Measurements from ENCODE around the gene NSMCE1.
A peak's percentile ranks its signal among the peaks of the same experiment; 100 is the strongest.
"Not testable (repeated sequence)": the region's sequence is repeated elsewhere in the genome, so short reads cannot be mapped to it uniquely, and the experiment has no call there.

Gene NSMCE1

DNA sequence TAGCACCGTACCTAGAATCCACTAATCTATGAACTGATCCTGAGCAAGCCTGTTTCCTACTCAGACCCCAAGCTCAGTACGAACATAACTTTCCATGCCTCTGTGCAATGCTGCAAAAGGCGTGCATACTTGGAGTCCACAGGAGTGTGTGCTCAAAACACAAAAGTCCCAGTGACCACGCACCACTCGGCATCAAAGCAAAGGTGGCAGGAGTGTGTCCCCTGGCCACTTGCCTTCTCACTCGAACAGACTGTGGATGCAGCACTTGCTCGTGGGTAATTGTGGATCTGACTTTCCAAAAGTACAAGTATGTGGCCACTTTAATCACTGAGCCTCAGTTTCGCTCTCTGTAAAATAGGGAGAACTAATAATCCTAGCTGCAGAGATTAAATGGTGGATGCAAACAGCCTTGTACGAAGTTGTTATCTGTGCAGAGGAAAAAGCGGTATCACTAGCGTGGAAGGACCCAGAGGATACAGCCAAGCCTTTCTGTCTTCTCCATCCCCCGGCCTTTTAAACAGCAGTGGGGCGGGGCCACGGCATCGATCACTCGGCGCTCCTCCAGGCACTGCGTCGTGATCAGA lies 65.6 kb downstream of the NSMCE1 start:
- Histone ChIP-seq H3K27me3 (replicated peaks; ENCODE audit: control insufficient read depth, insufficient read depth, low read length) (no peaks in the 10 kb centered on the region), H3K4me3 (replicated peaks; ENCODE audit: low read depth, low read length) (peak overlapping the region; percentile 85), H3K36me3 (ENCODE audit: control insufficient read depth, insufficient read depth, low read length) (no peaks in the 10 kb centered on the region)
- TF ChIP-seq, protein P1, sequence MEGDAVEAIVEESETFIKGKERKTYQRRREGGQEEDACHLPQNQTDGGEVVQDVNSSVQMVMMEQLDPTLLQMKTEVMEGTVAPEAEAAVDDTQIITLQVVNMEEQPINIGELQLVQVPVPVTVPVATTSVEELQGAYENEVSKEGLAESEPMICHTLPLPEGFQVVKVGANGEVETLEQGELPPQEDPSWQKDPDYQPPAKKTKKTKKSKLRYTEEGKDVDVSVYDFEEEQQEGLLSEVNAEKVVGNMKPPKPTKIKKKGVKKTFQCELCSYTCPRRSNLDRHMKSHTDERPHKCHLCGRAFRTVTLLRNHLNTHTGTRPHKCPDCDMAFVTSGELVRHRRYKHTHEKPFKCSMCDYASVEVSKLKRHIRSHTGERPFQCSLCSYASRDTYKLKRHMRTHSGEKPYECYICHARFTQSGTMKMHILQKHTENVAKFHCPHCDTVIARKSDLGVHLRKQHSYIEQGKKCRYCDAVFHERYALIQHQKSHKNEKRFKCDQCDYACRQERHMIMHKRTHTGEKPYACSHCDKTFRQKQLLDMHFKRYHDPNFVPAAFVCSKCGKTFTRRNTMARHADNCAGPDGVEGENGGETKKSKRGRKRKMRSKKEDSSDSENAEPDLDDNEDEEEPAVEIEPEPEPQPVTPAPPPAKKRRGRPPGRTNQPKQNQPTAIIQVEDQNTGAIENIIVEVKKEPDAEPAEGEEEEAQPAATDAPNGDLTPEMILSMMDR (IDR thresholded peaks at IDR 0.05; ENCODE audit: insufficient read depth, low read length, poor library complexity, severe bottlenecking): no peak
- DNase-seq (ENCODE audit: extremely low read depth, insufficient read length): no peak

DNA sequence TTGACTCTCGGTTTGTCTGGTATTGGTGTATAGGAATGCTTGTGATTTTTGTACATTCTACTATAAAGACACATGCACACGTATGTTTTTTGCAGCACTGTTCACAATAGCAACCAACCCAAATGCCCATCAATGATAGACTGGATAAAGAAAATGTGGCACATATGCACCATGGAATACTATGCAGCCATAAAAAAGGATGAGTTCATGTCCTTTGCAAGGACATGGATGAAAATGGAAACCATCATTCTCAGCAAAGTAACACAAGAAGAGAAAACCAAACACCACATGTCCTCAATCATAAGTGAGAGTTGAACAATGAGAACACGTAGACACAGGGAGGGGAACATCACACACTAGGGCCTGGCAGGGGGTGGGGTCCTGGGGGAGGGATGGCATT lies 67.7 kb downstream of the NSMCE1 start:
- H3K4me3 ChIP-seq (replicated peaks; ENCODE audit: low read depth, low read length); DNase-seq (ENCODE audit: extremely low read depth, insufficient read length); H3K27me3 ChIP-seq (replicated peaks; ENCODE audit: control insufficient read depth, insufficient read depth, low read length); H3K36me3 ChIP-seq (ENCODE audit: control insufficient read depth, insufficient read depth, low read length): not testable (repeated sequence)

DNA sequence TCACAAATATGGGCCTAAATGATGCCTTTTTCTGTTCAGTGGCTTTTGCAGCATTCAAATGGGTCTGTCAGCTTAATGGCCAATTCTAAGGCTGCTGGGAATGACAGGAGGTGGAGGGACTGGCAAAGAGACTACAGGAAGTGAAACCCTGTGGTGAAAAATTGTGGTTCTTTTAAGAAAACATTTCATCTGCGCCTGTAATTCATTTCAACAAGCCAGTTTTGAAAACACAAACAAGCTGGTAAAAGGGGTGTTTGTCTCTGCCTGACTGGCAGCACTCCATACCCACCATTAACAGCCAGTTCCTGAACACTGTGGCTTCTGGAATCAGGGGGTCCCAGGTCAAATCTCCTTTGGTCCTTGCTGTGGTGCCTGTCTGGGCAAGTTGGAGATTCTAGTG lies 68.8 kb downstream of the NSMCE1 start:
- TF ChIP-seq, protein P1 (IDR thresholded peaks at IDR 0.05; ENCODE audit: insufficient read depth, low read length, poor library complexity, severe bottlenecking): no peak
- no peaks in the 10 kb centered on the region for H3K36me3 ChIP-seq (ENCODE audit: control insufficient read depth, insufficient read depth, low read length)
- no peaks in the 10 kb centered on the region for H3K27me3 ChIP-seq (replicated peaks; ENCODE audit: control insufficient read depth, insufficient read depth, low read length)
- no peak overlapping the region; the same call in 1 of the 2 replicates for H3K4me3 ChIP-seq (replicated peaks; ENCODE audit: low read depth, low read length)
- peak; percentile 59 for DNase-seq (ENCODE audit: extremely low read depth, insufficient read length)

DNA sequence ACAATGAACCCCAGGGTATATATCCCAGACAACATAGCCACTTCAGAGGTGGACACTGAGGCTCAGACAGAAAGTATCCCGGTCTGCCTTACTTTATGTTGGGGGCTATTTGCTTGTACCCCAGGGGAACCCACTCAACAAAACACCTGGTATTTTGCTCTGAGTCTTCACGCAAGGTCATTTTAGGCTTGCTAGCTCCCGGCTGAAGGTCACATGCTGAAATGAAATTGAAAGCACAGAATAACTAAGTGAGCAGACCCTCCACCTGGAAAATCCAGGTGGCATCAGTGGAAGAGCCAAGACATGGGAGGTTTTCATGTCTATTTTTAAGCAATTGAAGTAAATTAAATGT lies 69.4 kb downstream of the NSMCE1 start:
- Histone ChIP-seq H3K36me3 (ENCODE audit: control insufficient read depth, insufficient read depth, low read length) (no peaks in the 10 kb centered on the region), H3K27me3 (replicated peaks; ENCODE audit: control insufficient read depth, insufficient read depth, low read length) (no peaks in the 10 kb centered on the region), H3K4me3 (replicated peaks; ENCODE audit: low read depth, low read length) (no peak overlapping the region; the same call in 1 of the 2 replicates)
- DNase-seq (ENCODE audit: extremely low read depth, insufficient read length): no peak
- TF ChIP-seq, protein P1 (IDR thresholded peaks at IDR 0.05; ENCODE audit: insufficient read depth, low read length, poor library complexity, severe bottlenecking): no peak

DNA sequence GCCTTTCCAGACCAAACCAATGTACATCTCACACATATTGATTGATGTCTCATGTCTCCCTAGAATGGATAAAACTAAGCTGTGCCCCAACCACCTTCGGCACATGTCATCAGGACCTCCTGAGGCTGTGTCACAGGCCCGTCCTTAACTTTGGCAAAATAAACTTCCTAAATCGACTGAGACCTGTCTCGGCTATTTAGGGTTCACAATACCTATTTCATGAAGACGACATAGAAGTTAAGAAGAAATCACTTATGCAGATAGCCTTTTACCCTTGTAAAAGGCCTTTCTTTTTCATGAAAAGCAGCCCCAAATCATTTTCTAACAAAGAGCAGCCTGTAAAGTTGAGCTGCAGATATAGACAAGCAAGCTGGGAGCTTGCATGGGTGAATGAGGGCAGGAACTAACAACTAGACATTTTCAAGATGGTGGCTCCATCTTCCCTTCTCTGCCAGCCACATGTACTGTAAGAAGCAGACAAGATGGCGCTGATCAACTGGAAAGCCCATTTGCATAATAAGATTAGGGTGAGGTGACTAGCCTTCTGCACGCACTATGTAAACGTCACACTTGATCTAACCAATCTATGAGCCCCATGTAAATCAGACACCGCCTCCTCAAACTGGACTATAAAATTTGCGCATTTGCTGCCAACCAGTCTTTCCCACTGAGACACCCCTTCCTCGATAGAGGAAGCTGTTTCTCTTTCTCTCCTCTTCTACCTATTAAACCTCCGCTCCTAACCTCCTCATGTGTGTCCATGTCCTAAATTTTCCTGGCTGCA lies 69.9 kb downstream of the NSMCE1 start:
- TF ChIP-seq, protein P1 (IDR thresholded peaks at IDR 0.05; ENCODE audit: insufficient read depth, low read length, poor library complexity, severe bottlenecking): no peak
- H3K36me3 ChIP-seq (ENCODE audit: control insufficient read depth, insufficient read depth, low read length): no peaks in the 10 kb centered on the region
- no peak overlapping the region for H3K4me3 ChIP-seq (replicated peaks; ENCODE audit: low read depth, low read length)
- no peaks in the 10 kb centered on the region for H3K27me3 ChIP-seq (replicated peaks; ENCODE audit: control insufficient read depth, insufficient read depth, low read length)
- DNase-seq (ENCODE audit: extremely low read depth, insufficient read length): no peak

DNA sequence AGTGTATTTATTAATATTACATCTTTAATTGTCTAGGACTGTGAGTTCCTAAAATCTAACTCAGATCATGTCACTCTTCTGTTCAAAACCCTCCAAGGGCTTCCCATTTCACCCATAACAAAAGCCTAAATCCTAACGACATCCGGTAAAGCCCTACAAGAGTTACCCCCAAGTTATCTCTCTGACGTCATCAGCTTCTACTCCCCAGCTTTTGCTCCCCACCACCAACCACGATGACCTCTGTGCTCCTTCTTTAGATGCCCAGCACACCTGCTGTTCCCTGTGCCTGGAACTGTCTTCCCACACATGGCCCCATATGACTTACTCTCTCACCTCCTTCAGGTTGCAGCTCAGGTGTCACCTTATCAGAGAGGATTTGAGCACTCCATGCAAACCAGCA lies 71.6 kb downstream of the NSMCE1 start:
- H3K36me3 ChIP-seq (ENCODE audit: control insufficient read depth, insufficient read depth, low read length): no peaks in the 10 kb centered on the region
- TF ChIP-seq, protein P1 (IDR thresholded peaks at IDR 0.05; ENCODE audit: insufficient read depth, low read length, poor library complexity, severe bottlenecking): no peak
- DNase-seq (ENCODE audit: extremely low read depth, insufficient read length): no peak
- no peak overlapping the region for H3K4me3 ChIP-seq (replicated peaks; ENCODE audit: low read depth, low read length)
- no peaks in the 10 kb centered on the region for H3K27me3 ChIP-seq (replicated peaks; ENCODE audit: control insufficient read depth, insufficient read depth, low read length)
